ENCODE measurements around the gene OR6X1.
A peak's percentile ranks its signal among the peaks of the same experiment; 100 is the strongest.
"Not testable (repeated sequence)": the region's sequence is repeated elsewhere in the genome, so short reads cannot be mapped to it uniquely, and the experiment has no call there.

OR6X1 gene

GRCh38 chr11:123751781-123752180 lies 2.5 kb downstream of the OR6X1 start:
- no peak for DNase-seq

GRCh38 chr11:123748349-123748748 lies 6.0 kb downstream of the OR6X1 start:
- not testable (repeated sequence) for DNase-seq

GRCh38 chr11:123745764-123746451 lies 8.4 kb downstream of the OR6X1 start:
- no peak for DNase-seq

- no peak for DNase-seq
Observed at GRCh38 chr11:123742724-123743120, 11.6 kb downstream of the OR6X1 start.

GRCh38 chr11:123742031-123742723 lies 12.1 kb downstream of the OR6X1 start:
- no peak for DNase-seq

- DNase-seq = peak; percentile 83 to 94
Observed at GRCh38 chr11:123741159-123742030, 12.9 kb downstream of the OR6X1 start, which contains the start of gene ZNF202. TSS of gene ZNF202 (minus strand) at chr11:123741660. CDS start at chr11:123730888, 10,772 bp downstream.

- DNase-seq = no peak
Observed at GRCh38 chr11:123740787-123741158, 13.5 kb downstream of the OR6X1 start.

GRCh38 chr11:123738374-123738773 lies 15.9 kb downstream of the OR6X1 start:
- no peak for DNase-seq

- DNase-seq = no peak
Observed at GRCh38 chr11:123736769-123737168, 17.5 kb downstream of the OR6X1 start.

- DNase-seq = no peak
Observed at GRCh38 chr11:123729602-123730001, 24.7 kb downstream of the OR6X1 start.

GRCh38 chr11:123725995-123726655 lies 28.2 kb downstream of the OR6X1 start:
- no peak for DNase-seq

- DNase-seq = no peak
Observed at GRCh38 chr11:123719452-123719851, 34.9 kb downstream of the OR6X1 start.

- DNase-seq = no peak
Observed at GRCh38 chr11:123718469-123718868, 35.8 kb downstream of the OR6X1 start.

GRCh38 chr11:123718063-123718462 lies 36.3 kb downstream of the OR6X1 start:
- DNase-seq = no peak

GRCh38 chr11:123712627-123713026 lies 41.7 kb downstream of the OR6X1 start:
- DNase-seq = not testable (repeated sequence)

GRCh38 chr11:123707606-123708205 lies 46.6 kb downstream of the OR6X1 start:
- DNase-seq = peak; percentile 66 to 80

GRCh38 chr11:123707206-123707605 lies 47.1 kb downstream of the OR6X1 start:
- DNase-seq = no peak

GRCh38 chr11:123704341-123704740 lies 50.0 kb downstream of the OR6X1 start:
- DNase-seq = no peak

Measured in NCI-H446 (cell line).